CD4-positive, CD25-positive, alpha-beta regulatory T cell (primary cell): Measurements from ENCODE around the gene HOMER2. TPM values are rescaled to one million over a fixed set of nuclear protein-coding genes. Genes with fewer than 3 reads are reported as not detected.

Experiments used
- ATAC-seq, 2 donors: fragments of 150-1000 bp; cut with Tn5 transposase; one replicate each; pipeline ENCODE4 v1.10.0; 2021; ENCODE audit warnings: low read depth in 2 of 2, moderate number of reproducible peaks in 2 of 2, moderate library complexity in 1 of 2
- DNase-seq, 3 donors: peaks; one replicate each; pipeline versions ENCODE4 v3.0.0 to v3.0.0-alpha.2; 2012 to 2022; ENCODE audit warnings: mixed read lengths in 1 of 3
- H3K27ac ChIP-seq: one replicate; pipeline ENCODE4 v1.7.0; 2013; ENCODE audit warnings: mild to moderate bottlenecking, low read length; ENCODE audit not compliant: insufficient read depth, poor library complexity, severe bottlenecking
- H3K27me3 ChIP-seq: one replicate; pipeline ENCODE4 v1.7.0; 2013; ENCODE audit warnings: low read length; ENCODE audit not compliant: control insufficient read depth, insufficient read depth
- H3K36me3 ChIP-seq: one replicate; pipeline ENCODE4 v1.7.0; 2013; ENCODE audit warnings: mild to moderate bottlenecking, low read length, moderate library complexity; ENCODE audit not compliant: control insufficient read depth, insufficient read depth
- H3K4me1 ChIP-seq: 2 replicates; pipeline ENCODE4 v1.7.0; 2013; ENCODE audit warnings: mild to moderate bottlenecking, low read length; ENCODE audit not compliant: insufficient read depth, control insufficient read depth, poor library complexity, severe bottlenecking
- H3K4me3 ChIP-seq: one replicate; pipeline ENCODE4 v1.7.0; 2013; ENCODE audit warnings: low read depth, mild to moderate bottlenecking, low read length, moderate library complexity
- H3K9me3 ChIP-seq, 2 experiments: 1 replicate in 1 of 2; 2 replicates in 1 of 2; pipeline ENCODE4 v1.7.0; 2013; ENCODE audit warnings: low read length in 2 of 2, mild to moderate bottlenecking in 1 of 2, moderate library complexity in 1 of 2; ENCODE audit not compliant: control insufficient read depth in 2 of 2
- H3K27ac Mint-ChIP-seq, 3 donors: one replicate each; pipeline ENCODE4 v1.8.0; 2020 to 2022; ENCODE audit warnings: mild to moderate bottlenecking in 3 of 3, mixed read lengths in 3 of 3, moderate library complexity in 2 of 3
- H3K27me3 Mint-ChIP-seq: one replicate; pipeline ENCODE4 v1.8.0; 2022; ENCODE audit warnings: mild to moderate bottlenecking, mixed read lengths
- H3K36me3 Mint-ChIP-seq: one replicate; pipeline ENCODE4 v1.8.0; 2020; ENCODE audit warnings: mixed read lengths
- H3K4me1 Mint-ChIP-seq, 4 donors: one replicate each; pipeline ENCODE4 v1.8.0; 2020 to 2022; ENCODE audit warnings: mixed read lengths in 4 of 4, mild to moderate bottlenecking in 1 of 4
- H3K4me3 Mint-ChIP-seq, 4 donors: one replicate each; pipeline ENCODE4 v1.8.0; 2020 to 2022; ENCODE audit warnings: mild to moderate bottlenecking in 4 of 4, mixed read lengths in 4 of 4, moderate library complexity in 3 of 4
- H3K9me3 Mint-ChIP-seq, 7 donors: one replicate each; pipeline ENCODE4 v1.8.0; 2020 to 2022; ENCODE audit warnings: mixed read lengths in 7 of 7, mild to moderate bottlenecking in 3 of 7, moderate library complexity in 2 of 7
- polyA plus RNA-seq, 4 donors: library from polyadenylated mRNA; unstranded; fragments of 300-500 nt; fragmentation: Illumina TruSeq; gene quantifications; one replicate each; pipeline ENCODE4 v1.2.3, GENCODE V29; 2021
- total RNA-seq: library from RNA; stranded (reverse); gene quantifications from one replicate; pipeline ENCODE4 v1.2.3, GENCODE V29; 2022

Gene HOMER2
- total and polyA plus RNA-seq, 5 donors from 2014 or later = 2.6 to 9.4 (median 3.4) TPM

GRCh38 chr15:82808634-82809041, 143.9 kb downstream of the HOMER2 start:
- H3K4me1 Mint-ChIP-seq = peaks cover 15 to 33% (median 26%) of the 10 kb centered on the region in 4 donors
- peaks cover 8% of the 10 kb centered on the region for H3K27me3 ChIP-seq
- H3K27me3 Mint-ChIP-seq = peaks cover 13% of the 10 kb centered on the region
- H3K4me3 Mint-ChIP-seq = peak overlapping the region; percentile 90 to 91 (median 90)
- no peaks in the 10 kb centered on the region for H3K9me3 ChIP-seq
- ATAC-seq (no peak), DNase-seq (no peak)
- H3K27ac ChIP-seq = peak overlapping the region; percentile 96
- peak overlapping the region in 2 of 3 donors; percentile 46 to 67 for H3K27ac Mint-ChIP-seq
- no peaks in the 10 kb centered on the region for H3K9me3 Mint-ChIP-seq
- H3K4me1 ChIP-seq = peaks cover 26% of the 10 kb centered on the region
- H3K36me3 ChIP-seq = peaks cover 10% of the 10 kb centered on the region
- peak overlapping the region; percentile 83 for H3K4me3 ChIP-seq
- peaks cover 5% of the 10 kb centered on the region for H3K36me3 Mint-ChIP-seq

GRCh38 chr15:82807920-82808633, 144.4 kb downstream of the HOMER2 start:
- peaks cover 18% of the 10 kb centered on the region for H3K27me3 Mint-ChIP-seq
- no peaks in the 10 kb centered on the region for H3K9me3 Mint-ChIP-seq
- Histone ChIP-seq H3K9me3 (no peaks in the 10 kb centered on the region), H3K4me3 (no peak overlapping the region), H3K4me1 (peaks cover 20% of the 10 kb centered on the region), H3K27me3 (peaks cover 12% of the 10 kb centered on the region), H3K36me3 (peaks cover 5% of the 10 kb centered on the region), H3K27ac (no peak overlapping the region)
- H3K27ac Mint-ChIP-seq = peak overlapping the region in 2 of 3 donors; percentile 38 to 46
- peaks cover 5% of the 10 kb centered on the region for H3K36me3 Mint-ChIP-seq
- no peak for ATAC-seq
- peaks cover 15 to 33% (median 25%) of the 10 kb centered on the region in 4 donors for H3K4me1 Mint-ChIP-seq
- no peak for DNase-seq
- peak overlapping the region in 2 of 4 donors; percentile 24 to 91 for H3K4me3 Mint-ChIP-seq

- H3K4me1 ChIP-seq = peaks cover 4% of the 10 kb centered on the region
- Mint-ChIP-seq H3K36me3 (no peaks in the 10 kb centered on the region), H3K9me3 (no peaks in the 10 kb centered on the region), H3K4me1 (peaks cover 5 to 14% (median 13%) of the 10 kb centered on the region in 4 donors), H3K27me3 (peaks cover 35% of the 10 kb centered on the region), H3K27ac (no peak within 1 kb of the TSS), H3K4me3 (peak within 1 kb of the TSS in 1 of 4 donors; percentile 20)
- peak in 1 of 3 donors; percentile 3 for DNase-seq
- H3K27ac ChIP-seq = no peak within 1 kb of the TSS
- H3K27me3 ChIP-seq = peaks cover 21% of the 10 kb centered on the region
- no peak for ATAC-seq
- H3K4me3 ChIP-seq = no peak within 1 kb of the TSS
- H3K9me3 ChIP-seq = no peaks in the 10 kb centered on the region
- H3K36me3 ChIP-seq = no peaks in the 10 kb centered on the region
These were observed 146.5 kb downstream of the HOMER2 start, which contains the start of gene FSD2 for GRCh38 chr15:82805994-82806406. Gene FSD2, minus strand, starts transcription at chr15:82806069. Its CDS starts 18,679 bp downstream, at chr15:82787390.

- ATAC-seq (no peak), DNase-seq (no peak)
- H3K27ac Mint-ChIP-seq = no peak overlapping the region
- Histone ChIP-seq H3K27ac (no peak overlapping the region), H3K4me1 (no peaks in the 10 kb centered on the region), H3K36me3 (no peaks in the 10 kb centered on the region), H3K27me3 (peaks cover 26% of the 10 kb centered on the region), H3K4me3 (no peak overlapping the region), H3K9me3 (no peaks in the 10 kb centered on the region)
- peaks cover 5 to 12% (median 8%) of the 10 kb centered on the region in 4 donors for H3K4me1 Mint-ChIP-seq
- no peak overlapping the region for H3K4me3 Mint-ChIP-seq
- no peaks in the 10 kb centered on the region for H3K9me3 Mint-ChIP-seq
- peaks cover 48% of the 10 kb centered on the region for H3K27me3 Mint-ChIP-seq
- H3K36me3 Mint-ChIP-seq = no peaks in the 10 kb centered on the region
These were observed 148.0 kb downstream of the HOMER2 start for GRCh38 chr15:82804575-82804949.

- Mint-ChIP-seq H3K9me3 (peaks cover 0 to 2% (median 0%) of the 10 kb centered on the region in 7 donors), H3K27me3 (peaks cover 54% of the 10 kb centered on the region), H3K36me3 (no peaks in the 10 kb centered on the region), H3K27ac (no peak overlapping the region), H3K4me3 (no peak overlapping the region), H3K4me1 (peaks cover 1 to 6% (median 4%) of the 10 kb centered on the region in 4 donors)
- H3K4me1 ChIP-seq = no peaks in the 10 kb centered on the region
- H3K27ac ChIP-seq = no peak overlapping the region
- H3K36me3 ChIP-seq = no peaks in the 10 kb centered on the region
- no peaks in the 10 kb centered on the region for H3K9me3 ChIP-seq
- H3K27me3 ChIP-seq = peaks cover 26% of the 10 kb centered on the region
- H3K4me3 ChIP-seq = no peak overlapping the region
- DNase-seq (no peak), ATAC-seq (no peak)
These were observed 148.5 kb downstream of the HOMER2 start for GRCh38 chr15:82803793-82804574.

- no peak overlapping the region for H3K4me3 ChIP-seq
- H3K36me3 Mint-ChIP-seq = no peaks in the 10 kb centered on the region
- H3K27ac Mint-ChIP-seq = no peak overlapping the region
- H3K36me3 ChIP-seq = no peaks in the 10 kb centered on the region
- ATAC-seq (no peak), DNase-seq (no peak)
- peaks cover 61% of the 10 kb centered on the region for H3K27me3 Mint-ChIP-seq
- H3K9me3 Mint-ChIP-seq = peaks cover 0 to 2% (median 0%) of the 10 kb centered on the region in 7 donors
- H3K27me3 ChIP-seq = peaks cover 32% of the 10 kb centered on the region
- H3K9me3 ChIP-seq = no peaks in the 10 kb centered on the region
- H3K4me3 Mint-ChIP-seq = no peak overlapping the region
- no peaks in the 10 kb centered on the region for H3K4me1 Mint-ChIP-seq
- no peak overlapping the region for H3K27ac ChIP-seq
- no peaks in the 10 kb centered on the region for H3K4me1 ChIP-seq
These were observed 150.0 kb downstream of the HOMER2 start for GRCh38 chr15:82802497-82802896.

GRCh38 chr15:82799183-82799841, 153.2 kb downstream of the HOMER2 start:
- Histone ChIP-seq H3K4me1 (no peaks in the 10 kb centered on the region), H3K27me3 (peaks cover 25% of the 10 kb centered on the region), H3K9me3 (no peaks in the 10 kb centered on the region), H3K36me3 (no peaks in the 10 kb centered on the region), H3K27ac (no peak overlapping the region), H3K4me3 (no peak overlapping the region)
- H3K4me1 Mint-ChIP-seq = no peaks in the 10 kb centered on the region
- H3K27ac Mint-ChIP-seq = no peak overlapping the region
- H3K4me3 Mint-ChIP-seq = no peak overlapping the region
- peaks cover 0 to 3% (median 2%) of the 10 kb centered on the region in 7 donors for H3K9me3 Mint-ChIP-seq
- DNase-seq = no peak
- H3K27me3 Mint-ChIP-seq = peaks cover 60% of the 10 kb centered on the region
- no peaks in the 10 kb centered on the region for H3K36me3 Mint-ChIP-seq
- ATAC-seq = no peak
